Neuronal stem cell (in vitro differentiated cells): ENCODE results near the gene FNIP2.

Experiments used
- DNase-seq: peaks from one replicate; pipeline ENCODE4 v3.0.0-alpha.2; 2013; ENCODE audit warnings: low spot score
- H2AFZ ChIP-seq: one replicate; pipeline ENCODE4 v1.6.1; 2013; ENCODE audit warnings: mild to moderate bottlenecking, low read length, inconsistent platforms
- H2AK5ac ChIP-seq: 2 replicates; pipeline ENCODE4 v1.6.1; 2013; ENCODE audit warnings: low read depth, mild to moderate bottlenecking, inconsistent platforms, low read length, moderate library complexity, mixed read lengths
- H2BK120ac ChIP-seq: 2 replicates; pipeline ENCODE4 v1.6.1; 2013; ENCODE audit warnings: low read depth, mild to moderate bottlenecking, inconsistent platforms, low read length, moderate library complexity, mixed read lengths
- H2BK12ac ChIP-seq: one replicate; pipeline ENCODE4 v1.6.1; 2013; ENCODE audit warnings: low read length, inconsistent platforms
- H2BK15ac ChIP-seq: 2 replicates; pipeline ENCODE4 v1.6.1; 2013; ENCODE audit warnings: mild to moderate bottlenecking, low read length, inconsistent platforms, mixed read lengths
- H2BK5ac ChIP-seq: one replicate; pipeline ENCODE4 v1.6.1; 2013; ENCODE audit warnings: inconsistent platforms, mild to moderate bottlenecking, low read length, moderate library complexity
- H3K14ac ChIP-seq: one replicate; pipeline ENCODE4 v1.6.1; 2013; ENCODE audit warnings: low read length, inconsistent platforms
- H3K18ac ChIP-seq: 2 replicates; pipeline ENCODE4 v1.6.1; 2013; ENCODE audit warnings: low read length, inconsistent platforms
- H3K23ac ChIP-seq: 2 replicates; pipeline ENCODE4 v1.6.1; 2013; ENCODE audit warnings: low read depth, mild to moderate bottlenecking, mixed read lengths, low read length, inconsistent platforms; ENCODE audit not compliant: poor library complexity
- H3K27ac ChIP-seq: replicated peaks from 3 replicates; pipeline ENCODE4 v1.5.1; 2013; ENCODE audit warnings: low read length, inconsistent platforms
- H3K27me3 ChIP-seq, 3 experiments: 2 replicates each; pipeline ENCODE4 v1.6.1; 2013; ENCODE audit warnings: low read length in 3 of 3, mild to moderate bottlenecking in 2 of 3, inconsistent platforms in 1 of 3, low read depth in 1 of 3, mixed read lengths in 1 of 3, moderate library complexity in 1 of 3; ENCODE audit not compliant: control insufficient read depth in 3 of 3, insufficient read depth in 3 of 3
- H3K36me3 ChIP-seq, 2 donors: replicated peaks in 1 of 2; 2 replicates each; pipeline ENCODE4 v1.6.1; 2013; ENCODE audit warnings: low read length in 2 of 2; ENCODE audit not compliant: control insufficient read depth in 2 of 2, insufficient read depth in 2 of 2
- H3K4ac ChIP-seq: 2 replicates; pipeline ENCODE4 v1.6.1; 2013; ENCODE audit warnings: inconsistent platforms, mild to moderate bottlenecking, low read length, moderate library complexity
- H3K4me1 ChIP-seq, 2 donors: 1 replicate in 1 of 2; 2 replicates in 1 of 2; pipeline ENCODE4 v1.6.1; 2013; ENCODE audit warnings: low read length in 2 of 2, low read depth in 1 of 2; ENCODE audit not compliant: control insufficient read depth in 2 of 2, insufficient read depth in 1 of 2
- H3K4me2 ChIP-seq: one replicate; pipeline ENCODE4 v1.6.1; 2013; ENCODE audit warnings: mild to moderate bottlenecking, low read length, inconsistent platforms; ENCODE audit not compliant: insufficient read depth, poor library complexity, severe bottlenecking
- H3K4me3 ChIP-seq, 2 donors: 2 replicates each; pipeline ENCODE4 v1.5.1; 2013; ENCODE audit warnings: low read length in 2 of 2, mild to moderate bottlenecking in 2 of 2, inconsistent platforms in 1 of 2, moderate library complexity in 1 of 2
- H3K79me1 ChIP-seq: one replicate; pipeline ENCODE4 v1.6.1; 2013; ENCODE audit warnings: low read depth, mild to moderate bottlenecking, inconsistent platforms, low read length, moderate library complexity
- H3K9ac ChIP-seq: one replicate; pipeline ENCODE4 v1.6.1; 2013; ENCODE audit warnings: mild to moderate bottlenecking, low read depth, low read length, inconsistent platforms; ENCODE audit not compliant: poor library complexity
- H3K9me3 ChIP-seq, 2 donors: replicated peaks in 1 of 2; 2 replicates each; pipeline versions ENCODE3 to v1.6.1; 2013; ENCODE audit warnings: low read length in 2 of 2, mild to moderate bottlenecking in 2 of 2, inconsistent platforms in 1 of 2, low read depth in 1 of 2, mixed read lengths in 1 of 2, moderate library complexity in 1 of 2; ENCODE audit not compliant: control insufficient read depth in 2 of 2, insufficient read depth in 1 of 2
- H4K8ac ChIP-seq: one replicate; pipeline ENCODE4 v1.6.1; 2013; ENCODE audit warnings: low read depth, mild to moderate bottlenecking, inconsistent platforms, low read length, moderate library complexity
- H4K91ac ChIP-seq: one replicate; pipeline ENCODE4 v1.6.1; 2013; ENCODE audit warnings: low read length, low read depth, mild to moderate bottlenecking, inconsistent platforms; ENCODE audit not compliant: poor library complexity
- WGBS, 2 donors: extraction: QIAGEN DNeasy Blood & Tissue Kit; methylation state at CpG; one replicate each; pipeline ENCODE4 v1.1.7; 2013; ENCODE audit warnings: missing lambda C conversion rate in 2 of 2, mixed read lengths in 1 of 2; ENCODE audit not compliant: insufficient read length in 2 of 2, insufficient replicate concordance in 1 of 2; ENCODE audit errors: extremely low coverage in 2 of 2; 5-methylcytosine and 5-hydroxymethylcytosine counted together

Gene FNIP2

GRCh38 chr4:158850371-158850770, 81.5 kb downstream of the FNIP2 start:
- no peak overlapping the region for H2AK5ac ChIP-seq
- no peaks in the 10 kb centered on the region for H3K27me3 ChIP-seq
- H2AFZ ChIP-seq: no peak overlapping the region
- no peak overlapping the region for H3K4me2 ChIP-seq
- no peaks in the 10 kb centered on the region for H3K79me1 ChIP-seq
- H3K36me3 ChIP-seq: peaks cover 0 to 36% of the 10 kb centered on the region in 2 donors
- no peak overlapping the region for H3K18ac ChIP-seq
- H2BK5ac ChIP-seq: no peak overlapping the region
- no peak overlapping the region for H3K9ac ChIP-seq
- H3K14ac ChIP-seq: no peak overlapping the region
- H3K27ac ChIP-seq: no peak overlapping the region
- H3K9me3 ChIP-seq: no peaks in the 10 kb centered on the region
- DNase-seq: no peak
- H2BK15ac ChIP-seq: no peak overlapping the region
- H4K8ac ChIP-seq: no peak overlapping the region
- no peak overlapping the region for H3K4ac ChIP-seq
- H3K4me1 ChIP-seq: peaks cover 0 to under 1% of the 10 kb centered on the region in 2 donors
- H3K4me3 ChIP-seq: no peak overlapping the region
- no peak overlapping the region for H4K91ac ChIP-seq
- no peak overlapping the region for H2BK120ac ChIP-seq
- H2BK12ac ChIP-seq: no peak overlapping the region
- no peak overlapping the region for H3K23ac ChIP-seq

GRCh38 chr4:158850800-158851644, 82.2 kb downstream of the FNIP2 start:
- no peak overlapping the region for H2AFZ ChIP-seq
- no peak overlapping the region for H4K8ac ChIP-seq
- no peak overlapping the region for H2BK120ac ChIP-seq
- H4K91ac ChIP-seq: no peak overlapping the region
- DNase-seq: no peak
- H3K36me3 ChIP-seq: peaks cover 0 to 39% of the 10 kb centered on the region in 2 donors
- H3K4me1 ChIP-seq: no peaks in the 10 kb centered on the region
- H3K9me3 ChIP-seq: no peaks in the 10 kb centered on the region
- no peak overlapping the region for H3K4ac ChIP-seq
- H3K79me1 ChIP-seq: no peaks in the 10 kb centered on the region
- H3K18ac ChIP-seq: no peak overlapping the region
- no peak overlapping the region for H3K4me2 ChIP-seq
- H3K27ac ChIP-seq: no peak overlapping the region
- H3K23ac ChIP-seq: no peak overlapping the region
- whole genome bisulfite sequencing, 2 donors: no CpG with 5 or more reads among the region's 7 CpGs
- no peak overlapping the region for H2BK15ac ChIP-seq
- no peaks in the 10 kb centered on the region for H3K27me3 ChIP-seq
- no peak overlapping the region for H3K4me3 ChIP-seq
- no peak overlapping the region for H2BK12ac ChIP-seq
- H2BK5ac ChIP-seq: no peak overlapping the region
- no peak overlapping the region for H3K14ac ChIP-seq
- no peak overlapping the region for H2AK5ac ChIP-seq
- H3K9ac ChIP-seq: no peak overlapping the region

- no peak overlapping the region for H3K14ac ChIP-seq
Measured at GRCh38 chr4:158854236-158854635, 85.4 kb downstream of the FNIP2 start.

GRCh38 chr4:158856852-158857251, 88.0 kb downstream of the FNIP2 start:
- H3K27me3 ChIP-seq: no peaks in the 10 kb centered on the region
- no peaks in the 10 kb centered on the region for H3K4me1 ChIP-seq
- no peak overlapping the region for H4K91ac ChIP-seq
- no peaks in the 10 kb centered on the region for H3K79me1 ChIP-seq
- H3K4ac ChIP-seq: no peak overlapping the region
- H2BK120ac ChIP-seq: no peak overlapping the region
- H3K27ac ChIP-seq: no peak overlapping the region
- WGBS, 2 donors: no CpG with 5 or more reads among the region's 2 CpGs
- DNase-seq: no peak
- peaks cover 4 to 44% of the 10 kb centered on the region in 2 donors for H3K36me3 ChIP-seq
- H4K8ac ChIP-seq: no peak overlapping the region
- H2AFZ ChIP-seq: no peak overlapping the region
- no peak overlapping the region for H3K4me2 ChIP-seq
- H3K14ac ChIP-seq: no peak overlapping the region
- H3K9ac ChIP-seq: no peak overlapping the region
- H2BK15ac ChIP-seq: no peak overlapping the region
- H2BK5ac ChIP-seq: no peak overlapping the region
- no peak overlapping the region for H3K18ac ChIP-seq
- no peak overlapping the region for H2BK12ac ChIP-seq
- no peak overlapping the region for H2AK5ac ChIP-seq
- H3K4me3 ChIP-seq: no peak overlapping the region
- no peaks in the 10 kb centered on the region for H3K9me3 ChIP-seq
- no peak overlapping the region for H3K23ac ChIP-seq

More at GRCh38 chr4:158854236-158854635, 85.4 kb downstream of the FNIP2 start:
- no peak overlapping the region for H3K23ac ChIP-seq
- H2BK120ac ChIP-seq: no peak overlapping the region
- H4K91ac ChIP-seq: no peak overlapping the region
- H2BK5ac ChIP-seq: no peak overlapping the region
- H2BK12ac ChIP-seq: no peak overlapping the region
- no peaks in the 10 kb centered on the region for H3K27me3 ChIP-seq
- H3K27ac ChIP-seq: no peak overlapping the region
- H3K4me1 ChIP-seq: no peaks in the 10 kb centered on the region
- no peak overlapping the region for H3K4ac ChIP-seq
- no peak overlapping the region for H2BK15ac ChIP-seq
- H3K4me2 ChIP-seq: no peak overlapping the region
- no peak for DNase-seq
- WGBS, 2 donors: no CpG with 5 or more reads among the region's 6 CpGs
- no peak overlapping the region for H4K8ac ChIP-seq
- H2AFZ ChIP-seq: no peak overlapping the region
- peaks cover 0 to 30% of the 10 kb centered on the region in 2 donors for H3K36me3 ChIP-seq
- H2AK5ac ChIP-seq: no peak overlapping the region
- no peaks in the 10 kb centered on the region for H3K79me1 ChIP-seq
- no peak overlapping the region for H3K9ac ChIP-seq
- H3K4me3 ChIP-seq: no peak overlapping the region
- H3K9me3 ChIP-seq: no peaks in the 10 kb centered on the region
- H3K18ac ChIP-seq: no peak overlapping the region
